ENCODE data around the gene NALCN.

GRCh38 chr13:101170306-101170705 lies 246.0 kb downstream of the NALCN start:
- TF ChIP-seq EZH2phosphoT487 (IDR thresholded peaks at IDR 0.05; ENCODE audit: low read depth, severe bottlenecking, unreplicated experiment) (no peak), EZH2 (IDR thresholded peaks at IDR 0.05; ENCODE audit: borderline replicate concordance) (no peak)

All from hepatocyte (in vitro differentiated cells).